Nucleus accumbens (tissue), 56 donors: ENCODE data around the gene STK17A.
A peak's percentile ranks its signal among the peaks of the same experiment; 100 is the strongest.
"Not testable (repeated sequence)": the region's sequence is repeated elsewhere in the genome, so short reads cannot be mapped to it uniquely, and the experiment has no call there.

Experiments
- DNase-seq, 56 donors: peaks; one replicate each; lab custom pipeline; 2025; lab: John Stamatoyannopoulos, UW

The STK17A gene

DNA sequence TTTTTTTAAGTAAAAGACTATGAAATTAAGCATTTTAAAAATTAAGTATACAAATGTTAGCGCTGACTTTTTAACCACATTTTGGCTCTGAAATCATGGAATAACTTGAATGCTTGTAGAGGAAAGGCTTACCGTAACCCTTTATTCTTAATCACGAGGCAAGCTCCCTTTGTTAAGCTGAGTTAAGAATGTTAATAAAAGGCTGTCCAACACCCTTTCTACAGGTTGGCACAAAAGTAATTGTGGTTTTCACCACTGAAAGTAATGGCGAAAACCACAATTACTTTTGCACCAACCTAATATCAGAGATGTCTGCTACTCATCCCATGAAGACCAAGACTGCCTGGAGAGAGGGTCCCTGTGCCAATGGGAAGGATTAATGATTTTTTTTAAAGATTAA lies 70.6 kb downstream of the STK17A start:
- no peak for DNase-seq

DNA sequence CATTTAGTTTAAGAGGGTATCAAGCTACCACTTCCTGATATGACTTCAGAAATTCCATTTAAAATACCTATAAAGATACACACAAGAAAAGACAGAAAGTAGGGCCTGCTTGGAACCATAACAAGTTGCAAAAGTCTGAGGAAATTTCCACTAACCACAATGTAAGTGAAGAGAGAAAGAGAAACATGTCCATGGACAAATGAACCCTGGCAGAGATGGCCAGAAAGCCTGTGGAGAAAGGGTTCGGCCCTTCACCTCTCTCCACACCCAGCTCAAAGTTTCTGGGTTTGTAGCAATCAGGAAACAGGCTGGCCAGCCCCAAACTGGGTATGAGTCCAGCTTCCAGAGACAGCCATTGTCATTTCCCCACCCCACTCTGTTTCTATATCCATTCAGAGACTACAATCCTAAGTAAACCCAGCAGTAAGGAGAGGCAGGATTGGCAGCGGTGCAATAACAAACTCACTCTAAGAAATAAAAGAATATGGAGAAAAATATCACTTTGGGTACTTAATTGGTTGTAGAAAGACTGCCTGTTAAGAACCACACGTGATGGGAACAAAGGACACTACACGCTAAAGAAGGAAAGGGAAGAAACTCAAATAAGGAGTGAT lies 71.1 kb downstream of the STK17A start:
- no peak for DNase-seq

DNA sequence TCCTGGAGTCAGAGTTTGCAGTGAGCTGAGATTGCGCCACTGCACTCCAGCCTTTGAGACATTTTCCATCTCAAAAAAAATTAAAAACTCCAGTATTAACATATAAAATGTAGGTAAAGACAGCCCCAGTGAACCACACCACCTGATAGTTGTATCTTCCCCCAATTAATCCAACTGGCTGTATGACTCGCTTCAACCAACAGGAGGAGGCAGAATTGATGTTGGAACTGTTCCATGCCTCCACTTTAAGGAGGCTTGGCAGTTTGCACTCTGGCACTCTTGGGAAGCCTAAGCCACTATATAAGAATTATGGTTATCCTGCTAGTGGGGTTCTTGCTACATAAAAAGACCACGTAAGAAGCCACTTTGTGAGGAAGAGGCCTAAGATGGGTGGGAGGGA lies 72.7 kb downstream of the STK17A start:
- DNase-seq: no peak

GRCh38 chr7:43656997-43657396 lies 74.1 kb downstream of the STK17A start:
- DNase-seq: no peak

DNA sequence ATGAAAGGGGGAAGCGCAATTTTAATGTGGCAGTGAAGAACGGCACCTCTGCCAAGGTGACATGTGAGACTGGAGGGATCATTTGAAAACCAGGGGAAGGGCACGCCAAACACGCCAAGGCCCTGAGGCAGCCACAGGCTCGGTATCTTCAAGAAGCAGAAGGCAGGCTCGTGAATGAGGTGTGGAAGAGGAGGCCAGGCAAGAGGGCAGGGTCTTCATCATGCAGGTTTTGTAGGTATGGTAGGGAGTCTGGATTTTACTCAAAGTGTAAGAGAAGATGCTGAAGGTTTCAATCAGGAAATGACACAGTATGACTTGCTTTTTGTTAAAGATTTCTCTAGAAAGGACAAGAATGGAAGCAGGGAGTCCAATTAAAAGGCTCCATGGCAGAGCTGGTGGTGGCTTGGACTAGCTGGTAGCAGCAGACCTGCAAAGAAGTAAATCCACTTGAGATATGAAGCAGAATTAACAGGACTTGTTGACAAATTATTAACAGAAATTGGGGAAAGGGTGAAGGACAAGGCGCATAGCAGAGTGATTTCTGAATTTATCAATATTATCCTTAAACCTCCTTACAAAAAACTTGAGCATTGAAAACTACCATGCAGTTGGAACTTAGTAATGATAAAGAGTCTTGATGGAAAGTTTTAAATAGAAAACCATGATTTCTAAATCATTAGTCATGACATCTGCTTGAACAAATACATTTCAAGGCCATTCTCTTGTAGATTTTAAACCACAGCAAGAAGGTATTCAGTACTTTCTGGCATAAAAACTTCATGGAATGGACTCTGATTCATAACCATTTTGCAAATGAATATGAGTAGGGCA lies 76.0 kb downstream of the STK17A start:
- DNase-seq: no peak

DNA sequence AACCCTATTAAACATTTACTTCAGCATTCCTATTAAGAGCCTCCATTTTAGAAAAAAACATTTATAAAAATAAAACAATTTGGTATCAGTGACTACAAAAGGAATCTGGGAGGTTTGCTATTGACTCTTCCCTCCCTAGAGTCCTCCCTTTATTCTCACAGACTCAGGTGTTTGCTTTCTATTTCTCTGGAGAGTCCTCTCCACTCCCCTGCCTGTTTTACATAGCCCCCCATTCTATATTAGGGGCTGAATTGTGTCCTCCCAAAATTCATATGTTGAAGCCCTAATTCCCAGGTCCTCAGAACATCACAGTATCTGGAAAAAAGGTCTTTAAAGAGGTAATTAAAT lies 76.6 kb downstream of the STK17A start:
- DNase-seq: no peak

- no peak for DNase-seq
Observed at GRCh38 chr7:43660141-43660540, 77.2 kb downstream of the STK17A start.

- no peak for DNase-seq
Observed at GRCh38 chr7:43664681-43665080, 81.8 kb downstream of the STK17A start.

DNA sequence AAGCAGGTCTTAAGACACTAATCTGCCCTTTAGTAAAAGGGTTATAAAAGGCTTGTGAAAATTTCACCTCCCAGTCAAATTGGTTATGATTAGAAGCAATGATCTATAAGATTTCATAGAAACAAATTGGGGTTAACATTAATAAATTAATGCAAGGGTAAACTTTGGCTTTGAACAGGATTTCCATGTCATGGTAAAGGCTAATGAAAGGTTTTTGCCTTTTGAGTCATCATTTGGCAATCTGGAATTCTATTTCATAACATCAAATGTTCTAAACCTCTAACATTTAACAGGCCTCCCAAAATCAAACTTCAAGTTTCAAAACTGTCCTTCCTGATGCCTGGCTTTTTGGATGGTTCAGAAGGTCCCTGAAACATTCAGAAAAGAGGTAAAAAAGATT lies 84.0 kb downstream of the STK17A start:
- DNase-seq: no peak

GRCh38 chr7:43668035-43668434 lies 85.1 kb downstream of the STK17A start:
- DNase-seq: no peak

GRCh38 chr7:43669286-43670081 lies 86.6 kb downstream of the STK17A start:
- DNase-seq: peak in 31 of 56 donors; percentile 10 to 83 (median 48)

DNA sequence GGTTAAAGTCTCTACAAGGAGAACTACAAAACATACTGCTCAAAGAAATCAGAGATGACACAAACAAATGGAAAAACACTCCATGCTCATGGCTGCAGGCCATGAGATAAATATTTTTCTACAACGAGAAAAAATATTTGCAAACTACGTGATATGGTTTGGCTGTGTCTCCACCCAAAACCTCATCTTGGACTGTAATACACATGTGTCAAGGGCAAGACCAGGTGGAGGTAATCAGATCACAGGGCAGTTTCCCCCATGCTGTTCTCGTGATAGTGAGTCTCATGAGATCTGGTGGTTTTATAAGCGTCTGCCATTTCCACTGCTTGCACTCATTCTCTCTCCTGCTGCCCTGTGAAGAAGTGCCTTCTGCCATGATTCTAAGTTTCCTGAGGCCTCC lies 88.6 kb downstream of the STK17A start:
- DNase-seq: no peak

DNA sequence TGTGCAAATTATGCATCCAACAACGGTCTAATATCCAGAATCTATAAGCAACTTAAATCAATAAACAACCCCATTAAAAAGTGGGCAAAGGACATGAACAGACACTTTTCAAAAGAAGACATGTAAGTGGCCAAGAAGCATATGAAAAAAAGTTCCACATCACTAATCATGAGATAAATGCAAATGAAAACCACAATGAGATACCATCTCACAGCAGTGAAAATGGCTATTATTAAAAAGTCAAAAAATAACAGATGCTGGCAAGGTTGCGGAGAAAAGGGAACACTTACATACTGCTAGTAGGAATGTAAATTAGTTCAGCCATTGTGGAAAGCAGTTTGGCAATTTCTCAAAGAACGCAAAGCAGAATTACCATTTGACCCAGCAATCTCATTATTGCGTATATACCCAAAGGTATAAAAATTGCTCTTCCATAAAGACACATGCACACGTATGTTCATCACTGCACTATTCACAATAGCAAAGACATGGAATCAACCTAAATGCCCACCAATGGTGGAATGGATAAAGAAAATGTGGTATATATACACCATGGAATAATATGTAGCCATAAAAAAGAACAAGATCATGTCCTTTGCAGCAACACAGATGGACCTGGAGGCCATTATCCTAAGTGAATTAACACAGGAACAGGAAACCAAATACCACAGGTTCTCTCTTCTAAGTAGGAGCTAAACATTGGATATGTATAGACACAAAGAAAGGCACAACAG lies 90.5 kb downstream of the STK17A start:
- not testable (repeated sequence) for DNase-seq

GRCh38 chr7:43674559-43675436 lies 91.9 kb downstream of the STK17A start:
- DNase-seq: no peak
